Right lobe of liver (tissue), 6 donors: ENCODE measurements around the gene METTL21A. TPM values are rescaled to one million over a fixed set of nuclear protein-coding genes. Genes with fewer than 3 reads are reported as not detected.
"Not testable (repeated sequence)": the region's sequence is repeated elsewhere in the genome, so short reads cannot be mapped to it uniquely, and the experiment has no call there.

Experiments used
- ATAC-seq, 4 donors: fragments of 200-7000 bp; cut with Tn5 transposase; one replicate each; pipeline ENCODE4 v1.9.1; 2020; ENCODE audit warnings: mild to moderate bottlenecking in 4 of 4, moderate library complexity in 4 of 4
- DNase-seq, 3 donors: peaks; one replicate each; pipeline ENCODE4 v3.0.0-alpha.2; 2020
- H3K27ac ChIP-seq, 3 donors: fragments of 200-600 bp; one replicate each; pipeline ENCODE4 v1.8.0; 2022
- H3K27me3 ChIP-seq, 2 donors: fragments of 200-600 bp; one replicate each; pipeline ENCODE4 v1.8.0; 2022
- H3K36me3 ChIP-seq, 4 donors: fragments of 200-600 bp; sonication (generic) in 1 of 4; one replicate each; pipeline versions ENCODE4 v1.5.1 to v1.8.0; 2017 to 2022; ENCODE audit warnings: control low read depth in 1 of 4
- H3K4me1 ChIP-seq, 4 donors: fragments of 200-600 bp; sonication (generic) in 1 of 4; one replicate each; pipeline versions ENCODE4 v1.5.1 to v1.8.0; 2017 to 2022; ENCODE audit warnings: control low read depth in 1 of 4
- H3K4me3 ChIP-seq, 3 donors: fragments of 200-600 bp; one replicate each; pipeline ENCODE4 v1.8.0; 2022
- H3K9me3 ChIP-seq, 4 donors: fragments of 200-600 bp; sonication (generic) in 1 of 4; one replicate each; pipeline versions ENCODE4 v1.5.1 to v1.8.0; 2017 to 2022; ENCODE audit warnings: control low read depth in 1 of 4
- POLR2A ChIP-seq: fragments of 450-650 bp; IDR thresholded peaks from one replicate; pipeline ENCODE4 v1.6.1; 2017; ENCODE audit warnings: antibody characterized with exemption, mild to moderate bottlenecking
- WGBS: methylation state at CpG from one replicate; pipeline ENCODE4 v1.1.6; 2018; ENCODE audit warnings: low coverage, low lambda C conversion rate; ENCODE audit not compliant: insufficient coverage; ENCODE audit errors: missing lambda C conversion rate; 5-methylcytosine and 5-hydroxymethylcytosine counted together
- intact Hi-C, 2 donors: fragments of 100-400 bp; cut with DNase I; formaldehyde crosslinking; loops; one replicate each; pipeline versions ENCODE4 v1.11.2 to v1.14.1; 2022
- total RNA-seq, 6 experiments: library from RNA; depleted of rRNA in 2 of 6; stranded (reverse); fragments of >200 nt in 2 of 6; fragmentation: NEBNext Ultra II Directional in 3 of 6; extraction: Animal tissue kit (Norgen Biotek cat#: 25700) in 3 of 6; gene quantifications; one replicate each; pipeline versions ENCODE4 v1.1.0 to v1.2.4, GENCODE V29; 2016 to 2023
- TF ChIP-seq, protein P1 (sequence below), 4 donors: fragments of 200-600 bp in 3 of 4; fragments of 450-650 bp in 1 of 4; IDR thresholded peaks; one replicate each; pipeline versions ENCODE4 v1.5.1 to v1.8.0; 2016 to 2022; ENCODE audit warnings: antibody characterized with exemption in 4 of 4, mild to moderate bottlenecking in 2 of 4
- donor health status: DM: no; HTN: yes; CAD: no.
- donor health status: DM: no; HTN: no; CAD: no.
- donor health status: DM: no; HTN: no; CAD: no.
- donor health status: DM: no; HTN: yes; CAD: no.
- donor health status: DM: no; HTN: yes; CAD: no.

The METTL21A gene
- total RNA-seq, 6 experiments from 2014 or later = 7.2 to 24.1 (median 9.8) TPM

- ATAC-seq = no peak
- no peak overlapping the region for H3K4me3 ChIP-seq
- WGBS = 70% methylated on average over 3 of the region's 4 CpGs
- H3K9me3 ChIP-seq = no peaks in the 10 kb centered on the region
- H3K36me3 ChIP-seq = no peaks in the 10 kb centered on the region
- TF ChIP-seq, protein P1, sequence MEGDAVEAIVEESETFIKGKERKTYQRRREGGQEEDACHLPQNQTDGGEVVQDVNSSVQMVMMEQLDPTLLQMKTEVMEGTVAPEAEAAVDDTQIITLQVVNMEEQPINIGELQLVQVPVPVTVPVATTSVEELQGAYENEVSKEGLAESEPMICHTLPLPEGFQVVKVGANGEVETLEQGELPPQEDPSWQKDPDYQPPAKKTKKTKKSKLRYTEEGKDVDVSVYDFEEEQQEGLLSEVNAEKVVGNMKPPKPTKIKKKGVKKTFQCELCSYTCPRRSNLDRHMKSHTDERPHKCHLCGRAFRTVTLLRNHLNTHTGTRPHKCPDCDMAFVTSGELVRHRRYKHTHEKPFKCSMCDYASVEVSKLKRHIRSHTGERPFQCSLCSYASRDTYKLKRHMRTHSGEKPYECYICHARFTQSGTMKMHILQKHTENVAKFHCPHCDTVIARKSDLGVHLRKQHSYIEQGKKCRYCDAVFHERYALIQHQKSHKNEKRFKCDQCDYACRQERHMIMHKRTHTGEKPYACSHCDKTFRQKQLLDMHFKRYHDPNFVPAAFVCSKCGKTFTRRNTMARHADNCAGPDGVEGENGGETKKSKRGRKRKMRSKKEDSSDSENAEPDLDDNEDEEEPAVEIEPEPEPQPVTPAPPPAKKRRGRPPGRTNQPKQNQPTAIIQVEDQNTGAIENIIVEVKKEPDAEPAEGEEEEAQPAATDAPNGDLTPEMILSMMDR (IDR thresholded peaks at IDR 0.05) = no peak
- TF ChIP-seq POLR2A = no peak
- intact Hi-C loops = no loop called here
- DNase-seq = no peak
- no peaks in the 10 kb centered on the region for H3K4me1 ChIP-seq
- no peak overlapping the region for H3K27ac ChIP-seq
- H3K27me3 ChIP-seq = no peaks in the 10 kb centered on the region
Observed at GRCh38 chr2:207658156-207658555, 33.0 kb upstream of the METTL21A start.

GRCh38 chr2:207655000-207655399 is 29.8 kb upstream of the METTL21A start:
- H3K9me3 ChIP-seq = no peaks in the 10 kb centered on the region
- no peak overlapping the region for H3K4me3 ChIP-seq
- WGBS = 76% methylated on average over 3 of the region's 4 CpGs
- intact Hi-C loops = no loop called here
- TF ChIP-seq, protein P1 (IDR thresholded peaks at IDR 0.05) = no peak
- TF ChIP-seq POLR2A = no peak
- no peaks in the 10 kb centered on the region for H3K27me3 ChIP-seq
- DNase-seq = no peak
- no peaks in the 10 kb centered on the region for H3K4me1 ChIP-seq
- H3K36me3 ChIP-seq = no peaks in the 10 kb centered on the region
- ATAC-seq = no peak
- H3K27ac ChIP-seq = no peak overlapping the region

- DNase-seq, H3K36me3 ChIP-seq, intact Hi-C loops, H3K27me3 ChIP-seq, H3K9me3 ChIP-seq, H3K4me3 ChIP-seq, H3K27ac ChIP-seq: not testable (repeated sequence)
- peak in 2 of 4 donors; percentile 27 to 62 for ATAC-seq
- H3K4me1 ChIP-seq = peaks cover 0 to 10% (median 0%) of the 10 kb centered on the region in 4 donors
- 60% methylated on average over 7 of the region's 7 CpGs for WGBS
Observed at GRCh38 chr2:207646582-207646981, 21.4 kb upstream of the METTL21A start.

DNA sequence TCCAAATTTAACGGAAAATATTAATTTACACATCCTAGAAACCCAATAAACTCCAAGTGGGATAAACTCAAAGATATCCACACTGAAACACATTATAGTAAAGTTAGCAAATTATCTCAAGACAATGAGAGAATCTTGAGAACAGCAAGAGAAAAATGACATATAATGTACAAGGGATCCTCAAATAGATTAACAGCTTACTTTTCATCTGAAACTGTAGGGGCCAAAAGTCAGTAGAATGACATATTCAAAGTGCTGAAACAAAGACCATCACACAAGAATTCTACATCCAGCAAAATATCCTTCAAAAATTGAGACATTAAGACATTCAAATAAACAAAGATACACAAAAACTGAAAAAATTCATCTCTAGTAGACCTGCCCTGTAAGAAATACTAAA is 18.7 kb upstream of the METTL21A start:
- 100% methylated on average over 1 of the region's 1 CpG for WGBS
- intact Hi-C loops = no loop called here
- H3K27ac ChIP-seq = no peak overlapping the region
- TF ChIP-seq, protein P1 (IDR thresholded peaks at IDR 0.05) = no peak
- no peak for TF ChIP-seq POLR2A
- no peaks in the 10 kb centered on the region for H3K27me3 ChIP-seq
- ATAC-seq (no peak), DNase-seq (no peak)
- H3K9me3 ChIP-seq = no peaks in the 10 kb centered on the region
- no peaks in the 10 kb centered on the region for H3K36me3 ChIP-seq
- H3K4me1 ChIP-seq = peaks cover 0 to 10% (median 0%) of the 10 kb centered on the region in 4 donors
- no peak overlapping the region for H3K4me3 ChIP-seq

DNA sequence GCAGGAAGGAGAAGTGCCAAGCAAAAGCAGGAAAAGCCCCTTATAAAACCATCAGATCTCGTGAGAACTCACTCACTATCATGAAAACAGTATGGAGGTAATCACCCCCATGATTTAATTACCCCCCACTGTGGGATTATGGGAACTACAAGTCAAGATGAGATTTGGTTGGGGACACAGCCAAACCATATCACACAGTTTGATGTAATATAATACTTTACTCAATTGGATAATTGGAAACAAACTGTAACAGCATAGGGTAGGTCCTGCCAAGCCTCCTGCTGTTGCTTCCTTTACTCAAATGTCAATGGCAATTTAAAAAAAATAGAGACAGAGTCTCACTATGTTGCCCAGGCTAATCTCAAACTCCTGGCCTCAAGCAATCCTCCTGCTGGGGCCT is 15.5 kb upstream of the METTL21A start:
- ATAC-seq (no peak), DNase-seq (no peak)
- Histone ChIP-seq H3K4me3 (no peak overlapping the region), H3K27ac (no peak overlapping the region), H3K27me3 (no peaks in the 10 kb centered on the region), H3K36me3 (no peaks in the 10 kb centered on the region), H3K9me3 (no peaks in the 10 kb centered on the region), H3K4me1 (no peaks in the 10 kb centered on the region)
- WGBS = 67% methylated on average over 1 of the region's 1 CpG
- intact Hi-C loops = no loop called here
- TF ChIP-seq, protein P1 (IDR thresholded peaks at IDR 0.05) = no peak
- no peak for TF ChIP-seq POLR2A
